GM18907 (cell line): ENCODE data around the gene ADAM15.

Source experiments
- ATAC-seq: cut with Tn5 transposase; IDR thresholded peaks from one replicate; pipeline ENCODE4 v1.9.1; 2021; ENCODE audit warnings: mild to moderate bottlenecking, moderate library complexity; ENCODE audit not compliant: unreplicated experiment

The ADAM15 gene

GRCh38 chr1:155051342-155051776, 243 bp downstream of the ADAM15 start:
- no peak for ATAC-seq

GRCh38 chr1:155051777-155052398, 772 bp downstream of the ADAM15 start:
- ATAC-seq = no peak

GRCh38 chr1:155052439-155053395, 1.6 kb downstream of the ADAM15 start:
- ATAC-seq = no peak

DNA sequence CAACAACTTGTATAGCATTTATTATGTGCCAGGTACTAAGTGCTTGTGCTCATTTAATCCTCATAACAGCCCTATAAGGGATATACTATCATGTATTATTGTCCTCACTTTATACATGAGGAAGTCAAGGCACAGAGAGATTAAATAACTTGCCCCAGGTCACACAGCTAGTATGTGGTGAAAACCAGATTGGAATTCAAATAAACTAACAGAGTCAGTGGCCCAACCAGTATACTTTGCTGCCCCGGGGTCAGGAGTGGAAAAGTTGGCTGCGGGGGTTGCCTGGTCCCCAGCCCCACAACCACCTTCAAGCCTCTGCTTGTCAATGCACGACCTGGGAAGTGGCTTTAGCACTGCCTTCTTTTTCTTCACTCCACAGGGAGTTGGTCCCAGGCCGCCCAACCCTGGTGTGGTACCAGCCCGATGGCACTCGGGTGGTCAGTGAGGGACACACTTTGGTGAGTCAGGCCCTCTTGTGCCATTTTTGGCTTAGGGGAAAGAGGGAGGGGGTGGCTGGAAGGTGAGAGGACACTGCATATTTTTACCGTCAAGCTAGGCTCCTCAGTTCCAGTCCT, 2.5 kb downstream of the ADAM15 start:
- no peak for ATAC-seq

- ATAC-seq = no peak
These were observed 6.0 kb downstream of the ADAM15 start for GRCh38 chr1:155057104-155057503.

DNA sequence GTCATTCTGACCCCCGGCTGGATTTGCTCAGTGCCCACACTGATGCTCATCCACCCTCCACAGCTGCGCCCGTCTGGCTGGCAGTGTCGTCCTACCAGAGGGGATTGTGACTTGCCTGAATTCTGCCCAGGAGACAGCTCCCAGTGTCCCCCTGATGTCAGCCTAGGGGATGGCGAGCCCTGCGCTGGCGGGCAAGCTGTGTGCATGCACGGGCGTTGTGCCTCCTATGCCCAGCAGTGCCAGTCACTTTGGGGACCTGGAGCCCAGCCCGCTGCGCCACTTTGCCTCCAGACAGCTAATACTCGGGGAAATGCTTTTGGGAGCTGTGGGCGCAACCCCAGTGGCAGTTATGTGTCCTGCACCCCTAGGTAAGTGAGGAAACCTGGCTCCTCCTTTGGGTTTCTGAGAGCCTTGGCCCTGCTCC, 6.7 kb downstream of the ADAM15 start:
- ATAC-seq = no peak

GRCh38 chr1:155060736-155061135, 9.6 kb downstream of the ADAM15 start:
- no peak for ATAC-seq

DNA sequence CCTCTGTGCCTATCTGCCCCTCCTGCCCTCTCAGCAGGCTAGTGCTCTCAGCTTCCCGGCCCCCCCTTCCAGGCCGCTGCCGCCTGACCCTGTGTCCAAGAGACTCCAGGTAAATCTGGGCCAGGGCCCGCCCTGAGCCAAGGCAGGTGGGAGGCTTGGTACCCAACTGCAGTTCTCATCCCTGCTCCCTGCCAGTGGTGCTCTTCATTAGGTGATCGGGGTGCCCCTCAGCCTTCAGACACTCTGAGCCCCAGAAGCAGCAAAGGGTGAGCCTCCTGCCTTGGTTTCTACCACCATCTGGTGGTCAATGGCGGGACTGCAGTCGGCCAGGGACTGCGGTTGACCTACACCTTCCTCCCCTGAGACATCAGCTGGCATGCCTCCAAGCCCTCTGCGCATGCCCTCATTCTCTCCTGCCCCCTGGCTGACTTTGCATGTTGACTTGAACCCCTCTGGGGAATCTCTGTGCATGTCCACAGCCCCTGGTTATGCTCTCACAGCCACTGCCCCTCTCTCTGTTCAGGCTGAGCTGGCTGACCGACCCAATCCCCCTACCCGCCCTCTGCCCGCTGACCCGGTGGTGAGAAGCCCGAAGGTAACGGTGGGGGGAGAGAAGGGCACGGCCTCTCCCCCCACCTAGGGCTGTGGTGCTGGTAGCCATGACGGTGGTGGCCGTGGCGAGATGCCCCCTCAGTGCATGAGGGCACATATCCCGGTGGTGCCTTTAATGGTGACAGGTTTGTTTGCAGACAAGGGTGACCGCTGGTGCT, 10.4 kb downstream of the ADAM15 start:
- ATAC-seq = no peak

DNA sequence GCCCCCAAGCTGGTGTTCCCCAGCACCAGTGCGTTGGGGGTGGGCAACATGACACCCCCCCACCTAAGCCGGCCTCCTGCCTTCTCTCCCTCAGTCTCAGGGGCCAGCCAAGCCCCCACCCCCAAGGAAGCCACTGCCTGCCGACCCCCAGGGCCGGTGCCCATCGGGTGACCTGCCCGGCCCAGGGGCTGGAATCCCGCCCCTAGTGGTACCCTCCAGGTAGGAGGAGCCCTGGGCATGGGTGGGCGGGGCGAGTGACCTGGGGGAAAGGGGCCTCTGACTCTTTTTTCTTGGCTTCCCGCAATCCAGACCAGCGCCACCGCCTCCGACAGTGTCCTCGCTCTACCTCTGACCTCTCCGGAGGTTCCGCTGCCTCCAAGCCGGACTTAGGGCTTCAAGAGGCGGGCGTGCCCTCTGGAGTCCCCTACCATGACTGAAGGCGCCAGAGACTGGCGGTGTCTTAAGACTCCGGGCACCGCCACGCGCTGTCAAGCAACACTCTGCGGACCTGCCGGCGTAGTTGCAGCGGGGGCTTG, 11.1 kb downstream of the ADAM15 start:
- ATAC-seq = no peak

- ATAC-seq = no peak
These were observed 11.7 kb downstream of the ADAM15 start for GRCh38 chr1:155062702-155063411.

- ATAC-seq = peak; percentile 67
These were observed 12.5 kb downstream of the ADAM15 start, which contains the start of gene EFNA4 for GRCh38 chr1:155063550-155064110. Gene EFNA4, plus strand, starts transcription at chr1:155063740. Its CDS starts 84 bp downstream, at chr1:155063824.

DNA sequence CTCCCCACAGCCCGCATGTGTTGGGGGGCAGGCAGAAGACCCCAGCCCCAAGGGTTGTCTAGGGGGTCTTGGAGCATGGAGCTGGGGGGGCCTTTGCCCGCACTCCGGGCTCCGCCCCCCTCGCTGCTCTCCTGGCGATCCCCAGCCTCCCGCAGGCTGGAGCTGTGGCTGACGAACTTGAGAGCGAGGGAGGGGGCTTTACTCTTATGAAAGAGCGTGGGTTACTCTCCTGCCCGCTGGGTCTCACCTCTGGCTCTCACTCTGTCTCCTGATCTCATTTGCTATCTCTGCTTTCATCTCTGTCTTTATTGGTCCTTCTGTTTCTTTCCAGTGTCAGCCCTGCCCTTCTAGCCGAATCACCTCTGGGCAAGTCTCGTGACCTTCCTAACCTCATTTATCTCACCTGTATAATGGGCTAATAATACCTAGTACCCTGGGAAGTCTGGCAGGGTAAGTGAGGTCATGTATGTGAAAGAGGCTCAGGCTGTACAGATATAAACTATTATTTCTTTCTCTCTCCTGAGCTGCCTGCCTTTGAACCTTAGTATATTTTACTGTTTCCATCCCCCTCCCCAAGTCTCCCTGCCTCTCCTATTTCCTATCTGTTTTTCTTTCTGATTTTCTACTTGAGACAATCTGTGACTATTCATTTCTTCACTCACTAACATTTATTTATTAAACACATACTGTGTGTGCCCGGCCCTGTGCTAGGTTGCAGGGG, 13.2 kb downstream of the ADAM15 start:
- ATAC-seq = no peak

GRCh38 chr1:155064832-155065429, 13.8 kb downstream of the ADAM15 start:
- ATAC-seq = no peak

- no peak for ATAC-seq
These were observed 15.7 kb downstream of the ADAM15 start for GRCh38 chr1:155066777-155067176.

- ATAC-seq = no peak
These were observed 17.5 kb downstream of the ADAM15 start for GRCh38 chr1:155068599-155068998.

DNA sequence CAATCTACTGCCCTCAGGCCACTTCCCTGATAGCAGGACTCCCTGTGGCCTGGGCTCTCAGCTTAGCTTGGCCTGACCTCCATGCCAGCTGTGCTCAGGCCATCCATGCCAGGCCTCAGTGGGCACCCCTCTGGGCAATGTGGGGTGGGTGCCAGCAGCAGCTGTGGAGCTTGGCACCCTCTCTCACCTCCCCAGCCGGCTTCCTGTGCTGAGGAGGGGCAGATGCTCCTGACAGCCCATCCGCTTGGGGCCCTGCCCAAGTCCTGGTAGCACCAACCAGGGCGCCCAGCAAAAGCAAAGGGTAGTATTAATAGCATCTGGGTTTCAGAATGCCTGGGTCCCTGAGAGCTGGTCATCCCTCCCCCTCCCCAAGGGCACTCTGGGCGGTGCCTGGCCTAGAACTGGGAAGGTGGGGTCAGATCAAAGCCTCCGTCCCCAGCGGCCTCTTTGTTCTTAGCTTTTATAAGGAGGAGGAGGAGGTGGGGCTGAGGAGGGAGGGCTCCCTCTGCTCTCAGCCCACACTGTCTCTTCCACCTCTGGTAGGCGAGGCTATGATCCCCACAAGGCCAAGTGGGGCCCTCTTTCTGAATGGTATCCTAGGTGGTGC, 18.5 kb downstream of the ADAM15 start:
- ATAC-seq = no peak

DNA sequence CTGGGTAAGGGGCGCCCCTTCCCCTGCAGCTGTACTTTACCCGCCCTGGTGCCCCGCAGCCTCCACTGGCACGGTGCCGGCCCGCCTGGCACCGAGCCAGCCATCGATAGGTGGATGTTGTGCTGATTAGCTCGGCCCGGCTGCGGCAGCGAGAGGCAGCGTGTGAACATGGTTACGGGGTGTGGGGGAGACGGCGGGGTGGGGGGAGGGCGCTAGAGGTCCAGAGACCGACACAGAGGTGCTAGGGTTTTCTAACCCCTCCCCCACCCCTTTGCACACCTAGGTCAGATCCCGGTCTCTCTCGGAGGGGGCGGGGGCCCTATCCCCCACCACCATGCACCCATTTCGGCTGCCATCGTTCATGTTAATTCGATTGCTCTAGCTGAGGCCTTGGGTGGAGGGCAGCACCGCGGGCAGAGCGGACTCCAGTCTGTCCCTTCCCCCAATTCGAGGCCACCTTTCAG, 19.1 kb downstream of the ADAM15 start:
- no peak for ATAC-seq
